Kidney (tissue), 14 donors: ENCODE measurements around the gene IVNS1ABP. TPM values are rescaled to one million over a fixed set of nuclear protein-coding genes. Genes with fewer than 3 reads are reported as not detected.

Experiments used
- DNase-seq, 5 donors: peaks; one replicate each; pipeline ENCODE4 v3.0.0-alpha.2; 2013 to 2020
- FAIRE-seq: peaks from 2 replicates; lab custom pipeline; 2012; peaks lifted over from hg19 to GRCh38; lab: Jason Lieb, UNC
- H3K27ac ChIP-seq, 2 donors: one replicate each; pipeline ENCODE4 v1.7.0; 2013; ENCODE audit warnings: low read depth in 2 of 2, low read length in 2 of 2, inconsistent platforms in 1 of 2
- H3K27me3 ChIP-seq: one replicate; pipeline ENCODE4 v1.7.1; 2013; ENCODE audit warnings: low read length, inconsistent platforms; ENCODE audit not compliant: control insufficient read depth, insufficient read depth
- H3K36me3 ChIP-seq, 3 donors: one replicate each; pipeline versions ENCODE4 v1.7.0 to v1.7.1; 2013; ENCODE audit warnings: low read length in 3 of 3, control low read depth in 1 of 3, inconsistent platforms in 1 of 3; ENCODE audit not compliant: insufficient read depth in 3 of 3, control insufficient read depth in 2 of 3
- H3K4me1 ChIP-seq, 3 donors: one replicate each; pipeline versions ENCODE4 v1.7.0 to v1.7.1; 2013; ENCODE audit warnings: low read length in 3 of 3, inconsistent platforms in 1 of 3, low read depth in 1 of 3; ENCODE audit not compliant: control insufficient read depth in 2 of 3, insufficient read depth in 2 of 3
- H3K4me3 ChIP-seq, 3 donors: one replicate each; pipeline versions ENCODE4 v1.7.0 to v1.8.1; 2013; ENCODE audit warnings: low read length in 3 of 3, control low read depth in 1 of 3, inconsistent platforms in 1 of 3
- H3K9ac ChIP-seq, 3 donors: one replicate each; pipeline versions ENCODE4 v1.7.0 to v1.7.1; 2013; ENCODE audit warnings: low read length in 3 of 3, control low read depth in 1 of 3, inconsistent platforms in 1 of 3
- H3K9me3 ChIP-seq, 3 donors: one replicate each; pipeline versions ENCODE4 v1.7.0 to v1.7.1; 2013; ENCODE audit warnings: low read length in 3 of 3, control low read depth in 1 of 3, inconsistent platforms in 1 of 3; ENCODE audit not compliant: control insufficient read depth in 2 of 3, insufficient read depth in 1 of 3
- intact Hi-C: fragments of 100-400 bp; cut with DNase I; formaldehyde crosslinking; loops from one replicate; pipeline ENCODE4 v1.11.1; 2022
- polyA plus RNA-seq: library from polyadenylated mRNA; stranded (reverse); fragments of 350-450 nt; fragmentation: Illumina TruSeq; extraction: RNeasy Lipid Tissue Mini Kit (QIAGEN cat#74804); gene quantifications from one replicate; pipeline ENCODE4 v1.2.3, GENCODE V29; 2014; ENCODE audit warnings: low read depth, low replicate concordance; ENCODE audit not compliant: insufficient read depth
- total RNA-seq: library from RNA; stranded (reverse); fragmentation: NEBNext Ultra II Directional; extraction: Animal tissue kit (Norgen Biotek cat#: 25700); gene quantifications from one replicate; pipeline ENCODE4 v1.2.1, GENCODE V29; 2021
- TF ChIP-seq, protein P1 (sequence below): IDR thresholded peaks from 3 replicates; pipeline ENCODE4 v1.5.1; 2012; ENCODE audit warnings: mild to moderate bottlenecking, moderate library complexity, borderline replicate concordance; ENCODE audit not compliant: insufficient read depth; ENCODE audit errors: extremely low read depth
- donor health status: control.
- donor health status: control.
- donor health status: control.
- donor health status: control.
- donor health status: control.
- donor health status: DM: yes; HTN: yes; CAD: no.
- donor health status: Normal renal cell carcinoma (clear cell type).

Gene IVNS1ABP
- total and polyA plus RNA-seq, 2 donors from 2014 or later, result 115 to 198 TPM

DNA sequence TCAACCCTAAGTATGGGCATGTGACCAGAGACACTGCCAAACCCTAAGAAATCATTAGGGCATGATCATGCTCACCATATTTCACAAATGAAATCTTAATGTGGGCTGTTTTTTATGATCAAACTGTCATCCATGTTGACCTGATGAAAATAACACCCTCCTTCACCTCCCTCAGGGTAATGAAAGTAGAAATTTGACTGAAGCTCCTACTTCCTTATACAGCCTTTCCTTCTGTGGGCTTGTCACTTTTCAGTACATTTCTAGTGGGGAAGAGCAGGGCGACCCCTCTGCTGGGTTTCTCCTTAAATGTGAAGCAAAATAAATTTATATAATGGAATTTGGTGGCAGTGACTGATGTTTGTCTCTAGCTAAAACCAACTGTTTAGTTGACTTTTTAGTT is 25.9 kb downstream of the IVNS1ABP start:
- intact Hi-C loops, result no loop called here
- Histone ChIP-seq H3K27ac (no peak overlapping the region), H3K9me3 (no peaks in the 10 kb centered on the region), H3K4me3 (no peak overlapping the region), H3K36me3 (peaks cover 3 to 23% (median 5%) of the 10 kb centered on the region in 3 donors), H3K4me1 (no peaks in the 10 kb centered on the region), H3K27me3 (no peaks in the 10 kb centered on the region), H3K9ac (no peak overlapping the region)
- TF ChIP-seq, protein P1, sequence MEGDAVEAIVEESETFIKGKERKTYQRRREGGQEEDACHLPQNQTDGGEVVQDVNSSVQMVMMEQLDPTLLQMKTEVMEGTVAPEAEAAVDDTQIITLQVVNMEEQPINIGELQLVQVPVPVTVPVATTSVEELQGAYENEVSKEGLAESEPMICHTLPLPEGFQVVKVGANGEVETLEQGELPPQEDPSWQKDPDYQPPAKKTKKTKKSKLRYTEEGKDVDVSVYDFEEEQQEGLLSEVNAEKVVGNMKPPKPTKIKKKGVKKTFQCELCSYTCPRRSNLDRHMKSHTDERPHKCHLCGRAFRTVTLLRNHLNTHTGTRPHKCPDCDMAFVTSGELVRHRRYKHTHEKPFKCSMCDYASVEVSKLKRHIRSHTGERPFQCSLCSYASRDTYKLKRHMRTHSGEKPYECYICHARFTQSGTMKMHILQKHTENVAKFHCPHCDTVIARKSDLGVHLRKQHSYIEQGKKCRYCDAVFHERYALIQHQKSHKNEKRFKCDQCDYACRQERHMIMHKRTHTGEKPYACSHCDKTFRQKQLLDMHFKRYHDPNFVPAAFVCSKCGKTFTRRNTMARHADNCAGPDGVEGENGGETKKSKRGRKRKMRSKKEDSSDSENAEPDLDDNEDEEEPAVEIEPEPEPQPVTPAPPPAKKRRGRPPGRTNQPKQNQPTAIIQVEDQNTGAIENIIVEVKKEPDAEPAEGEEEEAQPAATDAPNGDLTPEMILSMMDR, result no peak
- FAIRE-seq (no peak), DNase-seq (no peak)

DNA sequence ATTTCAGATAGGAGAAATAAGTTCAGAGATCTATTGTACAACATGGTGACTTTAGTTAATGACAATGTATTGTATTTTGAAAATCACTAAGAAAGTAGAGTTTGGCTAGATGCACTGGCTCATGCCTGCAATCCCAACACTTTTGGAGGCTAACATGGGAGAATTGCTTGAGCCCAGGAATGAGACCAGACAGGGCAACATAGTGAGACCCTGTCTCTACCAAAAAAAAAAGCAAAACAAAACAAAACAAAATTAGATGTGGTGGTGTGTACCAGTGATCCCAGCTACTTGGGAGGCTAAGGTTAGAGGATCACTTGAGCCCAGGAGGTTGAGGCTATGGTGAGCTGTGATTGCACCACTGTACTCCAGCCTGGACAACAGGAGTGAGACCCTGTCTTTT is 27.2 kb downstream of the IVNS1ABP start:
- Histone ChIP-seq H3K4me1 (no peaks in the 10 kb centered on the region), H3K9me3 (no peaks in the 10 kb centered on the region), H3K27ac (no peak overlapping the region), H3K27me3 (no peaks in the 10 kb centered on the region), H3K4me3 (no peak overlapping the region), H3K36me3 (peaks cover 3 to 10% (median 3%) of the 10 kb centered on the region in 3 donors), H3K9ac (no peak overlapping the region)
- FAIRE-seq, result no peak
- DNase-seq, result no peak
- TF ChIP-seq, protein P1, result no peak
- intact Hi-C loops, result no loop called here

DNA sequence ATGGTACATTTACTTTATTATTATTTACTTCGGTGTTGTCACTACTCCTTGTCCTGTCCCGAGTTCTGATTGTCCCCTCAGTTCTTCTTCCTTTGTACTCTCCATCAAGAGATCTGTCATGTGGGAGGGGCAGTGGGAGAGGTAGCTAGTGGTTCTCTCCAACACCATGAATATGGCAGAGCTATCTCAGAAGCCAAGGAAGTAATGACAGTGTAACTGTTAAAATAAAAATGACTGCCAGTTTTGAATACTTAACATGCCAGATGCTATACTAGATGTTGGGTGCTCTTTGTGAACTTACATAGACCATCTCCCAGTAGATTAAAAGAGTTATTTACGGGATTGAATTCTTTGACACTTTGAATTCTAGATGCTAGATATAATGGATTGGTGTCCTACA is 28.6 kb downstream of the IVNS1ABP start:
- no peak overlapping the region for H3K9ac ChIP-seq
- no peak overlapping the region for H3K27ac ChIP-seq
- no peaks in the 10 kb centered on the region for H3K4me1 ChIP-seq
- no peaks in the 10 kb centered on the region for H3K9me3 ChIP-seq
- H3K27me3 ChIP-seq, result no peaks in the 10 kb centered on the region
- intact Hi-C loops, result no loop called here
- H3K36me3 ChIP-seq, result peaks cover 0 to 3% (median 1%) of the 10 kb centered on the region in 3 donors
- TF ChIP-seq, protein P1, result no peak
- DNase-seq (no peak), FAIRE-seq (no peak)
- H3K4me3 ChIP-seq, result no peak overlapping the region

DNA sequence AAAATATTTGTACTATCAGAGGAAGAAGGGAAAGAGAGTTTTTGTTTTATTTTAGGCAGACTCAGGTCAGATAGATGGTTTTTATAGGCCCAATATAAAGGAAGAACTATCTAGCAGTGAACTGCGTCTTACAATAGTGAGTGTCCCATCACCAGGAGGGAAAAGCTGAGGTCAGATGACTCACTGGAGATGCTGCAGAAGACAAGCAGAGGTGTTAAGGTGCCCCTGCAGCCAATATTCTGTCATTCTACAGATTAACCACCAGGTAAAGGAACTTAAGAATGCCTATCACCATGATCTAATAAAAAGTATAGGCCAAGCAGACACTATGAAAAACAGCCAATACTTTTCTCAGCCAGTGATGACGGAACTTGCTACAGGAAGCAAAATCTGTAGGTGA is 29.6 kb downstream of the IVNS1ABP start:
- no peak for FAIRE-seq

More for the DNA sequence above, 29.6 kb downstream of the IVNS1ABP start:
- Histone ChIP-seq H3K27ac (no peak overlapping the region), H3K27me3 (no peaks in the 10 kb centered on the region), H3K36me3 (no peaks in the 10 kb centered on the region), H3K4me3 (no peak overlapping the region), H3K9ac (no peak overlapping the region), H3K9me3 (no peaks in the 10 kb centered on the region), H3K4me1 (no peaks in the 10 kb centered on the region)
- DNase-seq, result no peak
- intact Hi-C loops, result no loop called here
- TF ChIP-seq, protein P1, result no peak
